T47D (cell line): ENCODE results near the gene SH2B2.

Source experiments
- DNase-seq, 2 experiments: peaks; one replicate each; pipeline versions ENCODE4 v3.0.0 to v3.0.0-alpha.2; 2011 to 2012; ENCODE audit warnings: low read depth in 1 of 2, low spot score in 1 of 2
- JUND ChIP-seq: IDR thresholded peaks from 2 replicates; pipeline ENCODE4 v1.6.1; 2012; ENCODE audit warnings: low read depth
- in situ Hi-C: cut with HindIII; loops from 2 replicates; pipeline ENCODE4 v1.10.0; 2016; ENCODE audit warnings: low sequenced_read_pairs, low pct_unique_long_range_greater_than_20kb

The SH2B2 gene

DNA sequence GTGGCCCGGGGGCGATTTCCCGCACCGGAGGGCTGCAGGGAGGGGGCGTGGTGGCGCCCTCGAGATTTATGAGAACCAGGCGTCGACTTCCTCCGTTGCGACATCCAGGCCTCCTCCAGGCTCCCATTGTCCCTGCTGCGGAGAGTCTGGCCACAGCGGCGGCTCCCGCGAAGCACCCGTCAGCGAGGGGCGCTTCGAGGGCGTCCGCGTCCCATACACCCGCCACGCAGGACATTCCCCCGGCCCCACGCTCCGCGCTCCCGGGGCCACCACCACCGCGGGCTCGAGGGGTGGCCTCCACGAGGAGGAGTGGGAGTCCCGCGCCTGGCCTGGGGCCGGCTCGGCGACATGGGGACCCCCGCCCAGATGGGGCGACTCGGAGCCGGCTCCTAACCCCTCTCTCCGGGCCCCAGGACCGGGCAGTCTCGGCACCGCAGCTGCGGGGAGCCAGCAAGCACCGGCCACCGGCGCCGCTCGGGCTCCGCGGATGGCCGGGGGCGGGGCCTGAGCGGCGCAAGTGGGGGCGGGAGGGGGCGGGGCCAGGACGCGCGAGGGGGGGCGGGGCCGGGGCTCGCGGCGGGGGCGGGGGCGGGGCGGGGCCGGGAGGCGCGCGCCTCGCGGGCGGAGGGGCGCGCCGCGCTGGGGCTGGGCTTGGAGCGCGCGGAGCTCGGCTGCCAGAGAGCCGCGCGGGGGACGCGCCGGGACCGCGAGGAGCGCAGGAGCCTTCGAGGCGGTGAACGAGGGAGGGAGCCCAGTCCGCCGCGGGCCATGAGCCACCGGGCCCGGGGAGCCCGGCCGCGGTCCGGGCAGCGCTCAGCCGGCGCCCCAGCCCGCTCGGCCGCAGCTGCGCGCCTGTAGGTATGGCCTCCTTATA, at the start of gene SH2B2:
TSS of gene SH2B2 (plus strand) at position 632 of the 874 bp plus-strand sequence. CDS start 13,683 bp downstream, outside the sequence.
- in situ Hi-C loops: no loop called here
- DNase-seq: peak in 1 of 2 experiments; percentile 52
- TF ChIP-seq JUND: no peak

- TF ChIP-seq JUND: no peak
- no peak for DNase-seq
- in situ Hi-C loops: no loop called here
These were observed 47.4 kb upstream of the SH2B2 start for GRCh38 chr7:102239206-102239820.

DNA sequence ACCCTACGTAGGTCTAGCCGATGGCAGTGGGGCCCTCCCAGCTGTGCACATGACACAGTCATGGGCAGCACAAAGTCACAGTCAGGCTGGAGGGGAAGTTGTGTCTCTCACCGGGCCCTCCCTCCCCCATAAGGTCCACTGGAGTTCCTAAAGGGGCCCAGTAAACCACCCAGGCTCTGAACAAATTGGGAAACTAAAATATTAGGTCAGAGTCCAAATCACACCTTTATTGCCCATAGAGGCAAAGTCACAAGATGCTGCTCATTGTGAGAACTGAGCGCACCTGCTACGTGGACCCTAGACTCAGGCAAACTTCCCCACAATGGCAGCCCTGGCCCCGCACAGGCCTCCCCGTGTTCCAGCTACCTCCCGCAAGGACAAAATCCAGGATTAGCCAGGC, 45.2 kb upstream of the SH2B2 start:
- no peak for DNase-seq
- TF ChIP-seq JUND: no peak
- in situ Hi-C loops: no loop called here

- DNase-seq: peak; percentile 82 to 91
- TF ChIP-seq JUND: no peak
- in situ Hi-C loops: no loop called here
These were observed 42.1 kb upstream of the SH2B2 start for GRCh38 chr7:102244601-102245000.

DNA sequence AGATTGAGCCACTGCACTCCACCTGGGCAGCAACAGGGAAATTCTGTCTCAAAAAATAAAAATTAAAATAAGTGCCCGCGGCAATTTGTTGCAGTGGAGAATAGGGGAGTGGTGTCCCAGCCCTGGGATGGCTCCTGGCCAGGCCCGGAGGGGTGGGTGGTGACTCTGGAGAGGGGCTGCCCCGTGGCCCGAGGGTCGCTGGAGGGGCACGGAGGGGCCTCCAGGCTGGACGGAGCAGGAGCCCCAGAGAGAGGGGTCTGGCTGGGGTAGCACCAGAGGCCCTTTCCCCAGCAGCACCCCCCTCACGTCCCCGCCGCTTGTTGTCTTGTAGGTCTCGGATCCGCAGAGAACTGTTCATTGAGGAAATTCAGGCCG, 38.6 kb upstream of the SH2B2 start:
- no peak for DNase-seq
- in situ Hi-C loops: no loop called here
- TF ChIP-seq JUND: no peak

DNA sequence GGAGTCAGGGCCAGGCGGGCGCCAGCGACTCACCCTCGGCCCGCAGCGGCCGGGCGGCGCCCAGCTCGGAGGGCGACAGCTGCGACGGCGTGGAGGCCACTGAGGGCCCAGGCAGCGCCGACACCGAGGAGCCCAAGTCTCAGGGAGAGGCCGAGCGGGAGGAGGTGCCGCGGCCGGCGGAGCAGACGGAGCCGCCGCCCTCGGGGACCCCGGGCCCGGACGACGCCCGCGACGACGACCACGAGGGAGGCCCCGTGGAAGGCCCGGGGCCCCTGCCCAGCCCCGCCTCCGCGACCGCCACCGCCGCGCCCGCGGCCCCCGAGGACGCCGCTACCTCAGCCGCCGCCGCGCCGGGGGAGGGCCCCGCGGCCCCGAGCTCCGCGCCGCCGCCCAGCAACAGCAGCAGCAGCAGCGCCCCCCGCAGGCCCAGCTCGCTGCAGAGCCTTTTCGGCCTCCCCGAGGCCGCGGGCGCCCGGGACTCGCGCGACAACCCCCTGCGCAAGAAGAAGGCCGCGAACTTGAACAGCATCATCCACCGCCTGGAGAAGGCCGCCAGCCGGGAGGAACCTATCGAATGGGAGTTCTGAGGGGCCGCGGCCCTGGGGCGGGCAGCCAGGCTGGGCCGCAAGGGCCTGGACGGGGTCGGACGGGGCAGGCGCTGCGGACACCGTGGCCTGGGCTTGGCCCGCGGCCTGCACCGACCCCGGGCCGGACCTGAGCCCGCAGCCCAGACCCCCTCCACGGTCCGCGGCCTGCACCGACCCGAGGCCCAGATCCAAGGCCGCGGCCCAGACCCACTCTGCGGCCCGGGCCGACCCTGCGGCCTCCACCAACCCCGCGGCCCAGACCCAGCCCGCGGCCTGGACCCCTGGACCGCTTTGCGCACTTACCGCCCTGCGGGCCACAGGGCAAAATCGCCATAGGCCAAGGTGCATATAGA, 37.9 kb upstream of the SH2B2 start:
- no peak for TF ChIP-seq JUND
- no peak for DNase-seq
- in situ Hi-C loops: no loop called here

DNA sequence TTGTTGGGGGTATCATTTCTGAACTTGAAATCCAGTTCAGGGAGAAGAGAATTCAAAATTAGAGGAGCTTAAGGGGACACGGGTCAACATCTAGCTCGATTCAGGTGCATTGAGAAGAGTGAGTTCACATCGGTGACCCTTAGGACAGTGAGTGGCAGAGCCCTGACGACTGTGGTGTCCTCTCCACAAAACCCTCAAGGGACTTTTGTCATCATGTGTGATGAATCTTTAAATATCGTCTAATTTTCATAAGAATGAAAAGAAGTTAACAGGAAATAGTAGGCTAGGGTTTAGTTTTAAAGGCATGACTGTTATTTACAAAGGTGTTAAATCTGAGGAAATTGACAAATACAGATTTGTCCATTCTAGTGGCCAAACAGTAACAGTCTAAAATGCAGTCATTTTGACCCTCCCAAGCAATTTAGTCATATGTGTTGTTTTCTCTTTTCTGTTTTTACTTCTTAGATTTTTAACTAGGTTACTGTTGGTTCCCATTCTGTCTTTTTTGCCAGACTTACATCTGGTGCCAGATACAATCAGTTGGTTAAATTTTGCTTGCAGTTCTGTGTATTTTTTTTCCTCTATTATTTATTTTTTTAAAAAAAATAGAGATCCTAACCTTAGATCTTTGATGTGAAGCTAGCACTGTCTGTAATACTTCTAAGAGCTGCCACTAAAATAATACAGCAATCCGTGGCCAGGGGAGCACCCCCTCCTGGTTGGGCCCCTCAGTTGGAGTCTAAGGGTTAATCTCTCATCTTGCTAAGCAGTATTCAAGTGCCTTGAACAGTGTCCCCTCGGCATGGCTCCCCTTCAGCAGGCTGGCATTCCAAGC, 34.9 kb upstream of the SH2B2 start:
- no peak for DNase-seq
- no peak for TF ChIP-seq JUND
- in situ Hi-C loops: no loop called here

DNA sequence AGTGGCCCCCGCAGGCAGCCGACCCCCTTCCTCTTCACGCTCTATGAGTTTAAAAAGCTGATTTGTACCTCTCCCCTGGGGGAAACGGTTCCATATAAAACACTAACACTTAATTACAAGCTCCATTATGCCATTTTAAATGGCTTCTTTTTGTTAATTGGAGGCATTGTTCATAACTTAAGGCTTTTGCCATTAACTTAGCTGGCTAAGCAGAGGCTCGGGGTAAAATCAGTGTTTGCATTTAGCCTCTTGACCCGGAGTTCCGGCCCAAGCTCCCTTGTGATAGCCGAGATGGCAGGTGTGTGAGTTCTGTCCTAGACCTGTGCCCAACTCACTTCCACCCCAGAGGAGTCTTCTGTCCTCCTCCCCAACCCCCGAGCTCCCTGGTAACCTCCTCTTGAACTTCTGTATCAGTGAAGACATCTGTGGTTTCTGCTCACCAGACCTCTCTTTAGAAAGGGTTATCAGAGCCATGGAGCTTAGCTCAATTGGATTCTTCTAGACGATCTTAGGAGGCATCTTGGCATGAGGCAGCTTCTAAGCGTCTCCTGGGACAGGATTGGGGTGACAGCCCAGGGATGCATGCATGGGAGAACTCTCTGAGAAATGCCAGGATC, 34.2 kb upstream of the SH2B2 start:
- TF ChIP-seq JUND: no peak
- in situ Hi-C loops: no loop called here
- no peak for DNase-seq

- DNase-seq: no peak
- TF ChIP-seq JUND: no peak
- in situ Hi-C loops: no loop called here
These were observed 33.3 kb upstream of the SH2B2 start for GRCh38 chr7:102253066-102253972.

GRCh38 chr7:102253973-102254370, 32.7 kb upstream of the SH2B2 start:
- DNase-seq: no peak
- no peak for TF ChIP-seq JUND
- in situ Hi-C loops: no loop called here

GRCh38 chr7:102254521-102254920, 32.1 kb upstream of the SH2B2 start:
- in situ Hi-C loops: no loop called here
- no peak for DNase-seq
- no peak for TF ChIP-seq JUND
